ENCODE measurements around the gene SLC35F3. TPM values are rescaled to one million over a fixed set of nuclear protein-coding genes. Genes with fewer than 3 reads are reported as not detected.
A peak's percentile ranks its signal among the peaks of the same experiment; 100 is the strongest.

Gene SLC35F3
- total and polyA plus RNA-seq, 9 of the 15 experiments (the other 6 are each of a cell fraction or from before 2014, with no cell fraction given), result 0.04 to 0.07 (median 0.04) TPM; not detected in 6

GRCh38 chr1:234373064-234373958 is 468.8 kb downstream of the SLC35F3 start, which contains the start of gene COA6 (continued):
- TF ChIP-seq NCOA4 (IDR thresholded peaks at IDR 0.05; ENCODE audit: partially characterized antibody), result peak; percentile 79
- TF ChIP-seq ZFPM2 (CRISPR knock-in tag; IDR thresholded peaks at IDR 0.05), result no peak
- peak; percentile 74 for TF ChIP-seq SOX6 (IDR thresholded peaks at IDR 0.05)
- TF ChIP-seq ZBTB11 (CRISPR knock-in tag; IDR thresholded peaks at IDR 0.05), result peak; percentile 95 to 99 (median 97); a peak in 5 of 6 replicates
- TF ChIP-seq ZNF23 (CRISPR knock-in tag; IDR thresholded peaks at IDR 0.05), result no peak; the same call in 1 of the 2 replicates
- TF ChIP-seq NFE2L1 (tag; IDR thresholded peaks at IDR 0.05; ENCODE audit: borderline replicate concordance, low read depth), result no peak
- no peak for TF ChIP-seq ZNF583 (CRISPR knock-in tag; IDR thresholded peaks at IDR 0.05)
- no peak for TF ChIP-seq ADNP (tag; IDR thresholded peaks at IDR 0.05)
- TF ChIP-seq, protein P1, sequence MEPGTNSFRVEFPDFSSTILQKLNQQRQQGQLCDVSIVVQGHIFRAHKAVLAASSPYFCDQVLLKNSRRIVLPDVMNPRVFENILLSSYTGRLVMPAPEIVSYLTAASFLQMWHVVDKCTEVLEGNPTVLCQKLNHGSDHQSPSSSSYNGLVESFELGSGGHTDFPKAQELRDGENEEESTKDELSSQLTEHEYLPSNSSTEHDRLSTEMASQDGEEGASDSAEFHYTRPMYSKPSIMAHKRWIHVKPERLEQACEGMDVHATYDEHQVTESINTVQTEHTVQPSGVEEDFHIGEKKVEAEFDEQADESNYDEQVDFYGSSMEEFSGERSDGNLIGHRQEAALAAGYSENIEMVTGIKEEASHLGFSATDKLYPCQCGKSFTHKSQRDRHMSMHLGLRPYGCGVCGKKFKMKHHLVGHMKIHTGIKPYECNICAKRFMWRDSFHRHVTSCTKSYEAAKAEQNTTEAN (CRISPR knock-in tag; IDR thresholded peaks at IDR 0.05), result no peak
- peak; percentile 100 for TF ChIP-seq POLR2A (conservative IDR thresholded peaks at IDR 0.05)
- no peak for TF ChIP-seq REST (IDR thresholded peaks at IDR 0.05; ENCODE audit: borderline replicate concordance)
- peak; percentile 86 for TF ChIP-seq REST (CRISPR knock-in tag; IDR thresholded peaks at IDR 0.05; ENCODE audit: low read depth)
- TF ChIP-seq HNRNPUL1 (IDR thresholded peaks at IDR 0.05; ENCODE audit: low read length), result no peak
- no peak for TF ChIP-seq SIRT6 (IDR thresholded peaks at IDR 0.05; ENCODE audit: low read depth, low read length)
- TF ChIP-seq ZNF232 (CRISPR knock-in tag; IDR thresholded peaks at IDR 0.05), result peak; percentile 55

Data from K562 (cell line).